Neuronal stem cell (in vitro differentiated cells): ENCODE measurements around the gene PTP4A2.

Experiments used
- DNase-seq: peaks from one replicate; pipeline ENCODE4 v3.0.0-alpha.2; 2013; ENCODE audit warnings: low spot score
- H2AFZ ChIP-seq: one replicate; pipeline ENCODE4 v1.6.1; 2013; ENCODE audit warnings: mild to moderate bottlenecking, low read length, inconsistent platforms
- H2AK5ac ChIP-seq: 2 replicates; pipeline ENCODE4 v1.6.1; 2013; ENCODE audit warnings: low read depth, mild to moderate bottlenecking, inconsistent platforms, low read length, moderate library complexity, mixed read lengths
- H2BK120ac ChIP-seq: 2 replicates; pipeline ENCODE4 v1.6.1; 2013; ENCODE audit warnings: low read depth, mild to moderate bottlenecking, inconsistent platforms, low read length, moderate library complexity, mixed read lengths
- H2BK12ac ChIP-seq: one replicate; pipeline ENCODE4 v1.6.1; 2013; ENCODE audit warnings: low read length, inconsistent platforms
- H2BK15ac ChIP-seq: 2 replicates; pipeline ENCODE4 v1.6.1; 2013; ENCODE audit warnings: mild to moderate bottlenecking, low read length, inconsistent platforms, mixed read lengths
- H2BK5ac ChIP-seq: one replicate; pipeline ENCODE4 v1.6.1; 2013; ENCODE audit warnings: inconsistent platforms, mild to moderate bottlenecking, low read length, moderate library complexity
- H3K14ac ChIP-seq: one replicate; pipeline ENCODE4 v1.6.1; 2013; ENCODE audit warnings: low read length, inconsistent platforms
- H3K18ac ChIP-seq: 2 replicates; pipeline ENCODE4 v1.6.1; 2013; ENCODE audit warnings: low read length, inconsistent platforms
- H3K23ac ChIP-seq: 2 replicates; pipeline ENCODE4 v1.6.1; 2013; ENCODE audit warnings: low read depth, mild to moderate bottlenecking, mixed read lengths, low read length, inconsistent platforms; ENCODE audit not compliant: poor library complexity
- H3K27ac ChIP-seq: replicated peaks from 3 replicates; pipeline ENCODE4 v1.5.1; 2013; ENCODE audit warnings: low read length, inconsistent platforms
- H3K27me3 ChIP-seq, 3 experiments: 2 replicates each; pipeline ENCODE4 v1.6.1; 2013; ENCODE audit warnings: low read length in 3 of 3, mild to moderate bottlenecking in 2 of 3, inconsistent platforms in 1 of 3, low read depth in 1 of 3, mixed read lengths in 1 of 3, moderate library complexity in 1 of 3; ENCODE audit not compliant: control insufficient read depth in 3 of 3, insufficient read depth in 3 of 3
- H3K36me3 ChIP-seq, 2 donors: replicated peaks in 1 of 2; 2 replicates each; pipeline ENCODE4 v1.6.1; 2013; ENCODE audit warnings: low read length in 2 of 2; ENCODE audit not compliant: control insufficient read depth in 2 of 2, insufficient read depth in 2 of 2
- H3K4ac ChIP-seq: 2 replicates; pipeline ENCODE4 v1.6.1; 2013; ENCODE audit warnings: inconsistent platforms, mild to moderate bottlenecking, low read length, moderate library complexity
- H3K4me1 ChIP-seq, 2 donors: 1 replicate in 1 of 2; 2 replicates in 1 of 2; pipeline ENCODE4 v1.6.1; 2013; ENCODE audit warnings: low read length in 2 of 2, low read depth in 1 of 2; ENCODE audit not compliant: control insufficient read depth in 2 of 2, insufficient read depth in 1 of 2
- H3K4me2 ChIP-seq: one replicate; pipeline ENCODE4 v1.6.1; 2013; ENCODE audit warnings: mild to moderate bottlenecking, low read length, inconsistent platforms; ENCODE audit not compliant: insufficient read depth, poor library complexity, severe bottlenecking
- H3K4me3 ChIP-seq, 2 donors: 2 replicates each; pipeline ENCODE4 v1.5.1; 2013; ENCODE audit warnings: low read length in 2 of 2, mild to moderate bottlenecking in 2 of 2, inconsistent platforms in 1 of 2, moderate library complexity in 1 of 2
- H3K79me1 ChIP-seq: one replicate; pipeline ENCODE4 v1.6.1; 2013; ENCODE audit warnings: low read depth, mild to moderate bottlenecking, inconsistent platforms, low read length, moderate library complexity
- H3K9ac ChIP-seq: one replicate; pipeline ENCODE4 v1.6.1; 2013; ENCODE audit warnings: mild to moderate bottlenecking, low read depth, low read length, inconsistent platforms; ENCODE audit not compliant: poor library complexity
- H3K9me3 ChIP-seq, 2 donors: replicated peaks in 1 of 2; 2 replicates each; pipeline versions ENCODE3 to v1.6.1; 2013; ENCODE audit warnings: low read length in 2 of 2, mild to moderate bottlenecking in 2 of 2, inconsistent platforms in 1 of 2, low read depth in 1 of 2, mixed read lengths in 1 of 2, moderate library complexity in 1 of 2; ENCODE audit not compliant: control insufficient read depth in 2 of 2, insufficient read depth in 1 of 2
- H4K8ac ChIP-seq: one replicate; pipeline ENCODE4 v1.6.1; 2013; ENCODE audit warnings: low read depth, mild to moderate bottlenecking, inconsistent platforms, low read length, moderate library complexity
- H4K91ac ChIP-seq: one replicate; pipeline ENCODE4 v1.6.1; 2013; ENCODE audit warnings: low read length, low read depth, mild to moderate bottlenecking, inconsistent platforms; ENCODE audit not compliant: poor library complexity
- WGBS, 2 donors: extraction: QIAGEN DNeasy Blood & Tissue Kit; methylation state at CpG; one replicate each; pipeline ENCODE4 v1.1.7; 2013; ENCODE audit warnings: missing lambda C conversion rate in 2 of 2, mixed read lengths in 1 of 2; ENCODE audit not compliant: insufficient read length in 2 of 2, insufficient replicate concordance in 1 of 2; ENCODE audit errors: extremely low coverage in 2 of 2; 5-methylcytosine and 5-hydroxymethylcytosine counted together

Gene PTP4A2

DNA sequence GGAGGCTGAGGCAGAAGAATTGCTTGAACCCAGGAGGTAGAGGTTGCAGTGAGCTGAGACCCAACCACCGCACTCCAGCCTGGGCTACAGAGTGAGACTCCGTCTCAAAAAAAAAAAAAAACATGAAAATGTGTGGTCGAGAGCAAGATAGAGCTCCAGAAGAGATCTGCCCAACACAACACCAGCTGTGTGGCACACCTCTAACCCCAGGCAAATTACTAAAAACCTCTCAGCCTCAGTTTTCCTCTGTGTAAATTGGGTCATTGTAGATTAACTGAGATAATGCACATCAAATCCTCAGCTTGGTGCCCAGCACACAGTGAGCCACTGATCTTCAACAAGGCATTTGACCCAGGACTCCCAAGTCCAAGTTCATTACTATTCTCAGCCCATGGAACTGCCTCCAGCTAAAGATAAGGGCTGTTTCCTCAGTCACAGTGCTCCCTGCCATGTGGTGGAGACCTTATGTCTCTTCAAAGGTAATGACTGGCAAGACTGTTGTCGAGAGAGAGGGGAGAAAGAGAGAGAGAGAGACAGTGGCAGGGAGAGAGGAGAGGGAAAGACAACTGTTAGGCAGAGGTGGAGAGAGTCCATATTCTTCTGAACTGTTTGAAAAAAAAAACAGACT, 58.1 kb downstream of the PTP4A2 start:
- no peak overlapping the region for H2AK5ac ChIP-seq
- no peak overlapping the region for H3K27ac ChIP-seq
- peaks cover 0 to 19% (median 0%) of the 10 kb centered on the region in 3 experiments for H3K27me3 ChIP-seq
- no peak overlapping the region for H2BK5ac ChIP-seq
- H3K14ac ChIP-seq = no peak overlapping the region
- no peak overlapping the region for H2AFZ ChIP-seq
- H4K8ac ChIP-seq = no peak overlapping the region
- no peak for DNase-seq
- no peak overlapping the region for H3K4me3 ChIP-seq
- H3K23ac ChIP-seq = no peak overlapping the region
- H3K79me1 ChIP-seq = no peaks in the 10 kb centered on the region
- WGBS, 2 donors = no CpG with 5 or more reads among the region's 4 CpGs
- H2BK15ac ChIP-seq = no peak overlapping the region
- no peak overlapping the region for H2BK120ac ChIP-seq
- no peaks in the 10 kb centered on the region for H3K9me3 ChIP-seq
- H3K18ac ChIP-seq = no peak overlapping the region
- no peaks in the 10 kb centered on the region for H3K4me1 ChIP-seq
- H3K9ac ChIP-seq = no peak overlapping the region
- no peaks in the 10 kb centered on the region for H3K36me3 ChIP-seq
- no peak overlapping the region for H4K91ac ChIP-seq
- H3K4me2 ChIP-seq = no peak overlapping the region
- no peak overlapping the region for H3K4ac ChIP-seq
- H2BK12ac ChIP-seq = no peak overlapping the region

DNA sequence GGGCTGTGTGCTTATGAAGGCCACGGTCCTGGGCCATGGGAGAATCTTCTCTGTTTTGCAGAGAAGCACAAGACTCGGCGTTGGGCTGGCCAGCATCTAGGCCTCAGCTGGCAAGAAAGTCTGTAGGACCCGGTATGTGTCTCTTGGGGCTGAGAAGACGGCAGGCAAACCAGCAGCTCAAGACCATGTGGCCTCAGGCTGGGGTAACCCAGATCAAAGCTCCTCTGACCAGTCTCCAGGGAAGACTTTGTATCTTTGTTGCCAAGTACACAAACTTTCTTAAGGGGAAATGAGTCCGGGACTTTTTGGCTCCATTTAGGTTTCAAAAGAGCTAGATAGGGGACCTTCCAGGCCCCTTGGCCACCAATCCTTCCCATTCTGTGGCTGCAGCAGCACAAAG, 60.1 kb downstream of the PTP4A2 start:
- Histone ChIP-seq H3K4ac (no peak overlapping the region), H3K27me3 (peaks cover 0 to 16% (median 0%) of the 10 kb centered on the region in 3 experiments)
- no CpG with 5 or more reads among the region's 6 CpGs for WGBS, 2 donors

DNA sequence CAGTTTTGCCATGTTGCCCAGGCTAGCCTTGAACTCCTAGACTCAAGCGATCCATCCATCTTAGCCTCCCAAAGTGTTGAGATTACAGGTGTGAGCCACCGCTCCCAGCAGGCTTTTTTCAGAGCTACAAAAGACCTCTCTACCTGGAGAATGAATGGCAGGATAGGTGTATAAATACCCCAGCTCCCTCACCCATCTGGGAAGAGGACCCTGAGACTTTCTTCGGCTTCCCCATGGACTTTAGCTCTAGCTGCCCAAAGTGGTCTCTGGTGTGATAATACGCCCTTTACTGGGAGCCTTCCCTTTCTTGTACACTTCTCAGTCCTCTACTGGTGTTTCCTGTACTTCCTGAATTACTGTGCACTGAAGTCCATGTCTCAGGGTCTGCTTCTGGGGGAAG, 60.6 kb downstream of the PTP4A2 start:
- no peak overlapping the region for H2AFZ ChIP-seq
- no peak overlapping the region for H3K18ac ChIP-seq
- no peaks in the 10 kb centered on the region for H3K36me3 ChIP-seq
- no peak overlapping the region for H3K9ac ChIP-seq
- no peaks in the 10 kb centered on the region for H3K79me1 ChIP-seq
- H3K4ac ChIP-seq = no peak overlapping the region
- no peaks in the 10 kb centered on the region for H3K4me1 ChIP-seq
- peaks cover 2 to 10% of the 10 kb centered on the region in 2 donors for H3K9me3 ChIP-seq
- no peak overlapping the region for H4K91ac ChIP-seq
- H3K27me3 ChIP-seq = peaks cover 0 to 16% (median 0%) of the 10 kb centered on the region in 3 experiments
- H2BK5ac ChIP-seq = peak overlapping the region; percentile 13
- WGBS, 2 donors = no CpG with 5 or more reads among the region's 4 CpGs
- no peak overlapping the region for H3K23ac ChIP-seq
- H2BK15ac ChIP-seq = no peak overlapping the region
- no peak overlapping the region for H2BK12ac ChIP-seq
- H3K27ac ChIP-seq = no peak overlapping the region
- no peak overlapping the region for H2AK5ac ChIP-seq
- H3K14ac ChIP-seq = no peak overlapping the region
- no peak for DNase-seq
- no peak overlapping the region for H3K4me2 ChIP-seq
- no peak overlapping the region for H3K4me3 ChIP-seq
- H4K8ac ChIP-seq = no peak overlapping the region
- no peak overlapping the region for H2BK120ac ChIP-seq

More for the DNA sequence above, 60.1 kb downstream of the PTP4A2 start:
- Histone ChIP-seq H2AFZ (no peak overlapping the region), H3K18ac (no peak overlapping the region), H2BK120ac (no peak overlapping the region), H3K9me3 (peaks cover 2 to 6% of the 10 kb centered on the region in 2 donors), H3K27ac (no peak overlapping the region), H3K36me3 (no peaks in the 10 kb centered on the region), H3K23ac (no peak overlapping the region), H2BK5ac (peak overlapping the region; percentile 13), H2BK15ac (no peak overlapping the region), H4K8ac (no peak overlapping the region), H3K4me1 (no peaks in the 10 kb centered on the region), H2AK5ac (no peak overlapping the region), H3K79me1 (no peaks in the 10 kb centered on the region), H3K14ac (no peak overlapping the region), H2BK12ac (no peak overlapping the region), H3K9ac (no peak overlapping the region), H3K4me3 (no peak overlapping the region), H4K91ac (no peak overlapping the region), H3K4me2 (peak overlapping the region; percentile 2)
- DNase-seq = no peak

DNA sequence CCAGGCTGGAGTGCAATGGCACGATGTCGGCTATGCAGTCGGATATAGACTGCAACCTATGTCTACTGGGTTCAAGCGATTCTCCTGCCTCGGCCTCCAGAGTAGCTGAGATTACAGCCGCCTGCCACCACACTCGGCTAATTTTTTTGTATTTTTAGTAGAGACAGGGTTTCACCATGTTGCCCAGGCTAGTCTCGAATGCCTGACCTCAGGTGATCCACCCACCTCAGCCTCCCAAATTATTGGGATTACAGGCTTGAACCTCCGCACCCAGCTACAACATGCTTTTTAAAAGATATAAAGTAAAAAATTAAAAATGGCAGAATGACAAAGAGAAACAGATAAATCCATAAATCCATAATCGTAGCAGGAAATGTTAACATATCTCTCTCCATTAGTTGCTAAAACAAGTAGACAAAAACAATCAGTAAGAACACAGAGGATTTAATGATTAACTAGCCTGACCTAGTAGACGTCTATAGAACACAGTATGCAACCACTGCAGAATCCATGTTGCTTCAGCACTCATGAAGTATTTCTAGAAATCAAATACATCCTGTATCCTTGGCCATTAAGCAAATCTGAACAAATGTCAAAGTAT, 62.4 kb downstream of the PTP4A2 start:
- H4K91ac ChIP-seq = no peak overlapping the region
- peaks cover 2 to 10% of the 10 kb centered on the region in 2 donors for H3K9me3 ChIP-seq
- no peak overlapping the region for H2AK5ac ChIP-seq
- no peaks in the 10 kb centered on the region for H3K36me3 ChIP-seq
- H2AFZ ChIP-seq = no peak overlapping the region
- no peak for DNase-seq
- no peak overlapping the region for H2BK5ac ChIP-seq
- peaks cover 0 to 12% (median 0%) of the 10 kb centered on the region in 3 experiments for H3K27me3 ChIP-seq
- H2BK12ac ChIP-seq = no peak overlapping the region
- WGBS, 2 donors = no CpG with 5 or more reads among the region's 11 CpGs
- no peak overlapping the region for H3K4me2 ChIP-seq
- no peak overlapping the region for H3K4ac ChIP-seq
- no peak overlapping the region for H3K23ac ChIP-seq
- no peak overlapping the region for H3K27ac ChIP-seq
- no peak overlapping the region for H3K14ac ChIP-seq
- H2BK120ac ChIP-seq = no peak overlapping the region
- no peak overlapping the region for H3K18ac ChIP-seq
- H3K9ac ChIP-seq = no peak overlapping the region
- H3K4me1 ChIP-seq = peaks cover 0 to 1% of the 10 kb centered on the region in 2 donors
- no peaks in the 10 kb centered on the region for H3K79me1 ChIP-seq
- no peak overlapping the region for H3K4me3 ChIP-seq
- H4K8ac ChIP-seq = no peak overlapping the region
- no peak overlapping the region for H2BK15ac ChIP-seq
